ENCODE measurements around the gene TUBGCP6. TPM values are rescaled to one million over a fixed set of nuclear protein-coding genes. Genes with fewer than 3 reads are reported as not detected.
"Not testable (repeated sequence)": the region's sequence is repeated elsewhere in the genome, so short reads cannot be mapped to it uniquely, and the experiment has no call there.

Gene TUBGCP6
- polyA plus RNA-seq, 10 donors, result 15.8 to 38.6 (median 24.1) TPM

DNA sequence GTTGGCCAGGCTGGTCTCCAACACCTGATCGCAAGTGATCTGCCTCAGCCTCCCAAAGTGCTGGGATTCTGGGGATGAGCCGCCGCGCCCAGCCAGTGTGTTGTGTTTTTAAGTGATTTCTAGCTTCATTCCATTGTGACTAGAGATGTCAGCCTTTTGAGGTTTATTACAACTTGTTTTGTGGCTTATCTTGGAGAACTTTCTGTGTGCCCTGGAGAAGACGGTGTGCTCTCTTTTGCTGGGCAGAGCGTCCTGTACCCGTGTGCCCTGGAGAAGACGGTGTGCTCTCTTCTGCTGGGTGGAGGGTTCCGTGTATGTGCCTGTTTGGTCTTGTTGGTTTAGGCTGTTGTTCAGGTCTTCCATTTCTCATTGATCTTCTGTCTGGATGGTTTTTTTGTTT, 31.6 kb downstream of the TUBGCP6 start:
- no peak for DNase-seq

- DNase-seq, result no peak
These were observed 33.7 kb downstream of the TUBGCP6 start for GRCh38 chr22:50211147-50211546.

- DNase-seq, result no peak
These were observed 34.3 kb downstream of the TUBGCP6 start for GRCh38 chr22:50210378-50211139.

DNA sequence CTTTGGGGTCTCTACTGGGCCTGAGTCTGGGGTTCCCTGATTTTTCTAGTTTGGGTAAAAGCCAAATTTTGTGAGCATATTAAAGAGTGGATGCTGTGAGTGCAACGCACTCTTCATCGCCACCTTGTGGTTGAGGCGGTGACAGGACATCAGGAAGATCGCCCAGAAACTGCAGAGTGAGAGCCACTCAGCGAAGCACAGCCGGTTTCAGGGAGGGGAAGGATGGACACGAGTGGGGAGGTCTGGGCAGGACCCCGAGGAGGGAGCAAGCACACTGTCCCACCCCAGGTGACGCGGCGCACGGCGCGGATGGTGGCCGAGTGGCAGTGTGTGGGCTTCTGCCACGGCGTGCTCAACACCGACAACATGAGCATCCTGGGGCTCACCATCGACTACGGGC, 34.9 kb downstream of the TUBGCP6 start:
- peak in 2 of 3 donors; percentile 37 to 83 for DNase-seq

- DNase-seq, result no peak
These were observed 35.6 kb downstream of the TUBGCP6 start for GRCh38 chr22:50208939-50209892.

- DNase-seq, result no peak
These were observed 36.3 kb downstream of the TUBGCP6 start for GRCh38 chr22:50208430-50208938.

- DNase-seq, result peak in 1 of 3 donors; percentile 24
These were observed 37.3 kb downstream of the TUBGCP6 start for GRCh38 chr22:50207383-50208140.

DNA sequence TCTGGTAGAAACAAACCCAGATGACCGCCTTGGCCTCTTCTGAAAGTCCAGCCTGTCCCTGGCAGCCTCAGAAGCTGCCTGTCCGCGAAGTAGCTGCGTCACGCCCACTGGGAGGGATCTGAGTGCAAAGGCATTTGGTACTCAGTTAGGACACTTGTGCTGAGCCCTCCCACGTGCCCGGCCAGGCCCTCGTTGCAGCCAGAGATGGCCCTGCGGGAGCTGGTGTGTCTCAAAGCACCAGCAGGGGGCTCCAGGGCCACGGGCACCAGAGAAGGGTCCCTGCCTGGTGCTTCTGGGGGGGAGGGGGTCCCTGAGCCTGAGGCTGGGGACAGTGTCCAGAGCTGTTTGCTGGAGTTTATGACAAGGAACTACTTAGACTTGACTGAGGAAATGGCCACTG, 38.2 kb downstream of the TUBGCP6 start:
- peak in 1 of 3 donors; percentile 35 for DNase-seq

GRCh38 chr22:50205781-50206569, 38.8 kb downstream of the TUBGCP6 start:
- no peak for DNase-seq

DNA sequence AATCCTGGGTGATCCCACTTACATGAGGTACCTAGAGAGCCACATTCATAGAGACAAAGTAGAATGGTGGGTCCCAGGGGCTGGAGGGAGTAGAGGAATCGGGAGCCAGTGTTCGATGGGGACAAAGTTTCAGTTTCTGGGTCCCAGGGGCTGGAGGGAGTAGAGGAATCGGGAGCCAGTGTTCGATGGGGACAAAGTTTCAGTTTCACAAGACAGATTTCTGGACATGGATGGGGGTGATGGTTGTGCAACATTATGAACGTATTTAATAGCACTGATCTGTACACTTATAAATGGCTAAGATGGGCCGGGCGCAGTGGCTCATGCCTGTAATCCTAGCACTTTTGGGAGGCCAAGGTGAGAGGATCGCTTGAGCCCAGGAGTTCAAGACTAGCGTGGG, 39.8 kb downstream of the TUBGCP6 start:
- DNase-seq, result not testable (repeated sequence)

DNA sequence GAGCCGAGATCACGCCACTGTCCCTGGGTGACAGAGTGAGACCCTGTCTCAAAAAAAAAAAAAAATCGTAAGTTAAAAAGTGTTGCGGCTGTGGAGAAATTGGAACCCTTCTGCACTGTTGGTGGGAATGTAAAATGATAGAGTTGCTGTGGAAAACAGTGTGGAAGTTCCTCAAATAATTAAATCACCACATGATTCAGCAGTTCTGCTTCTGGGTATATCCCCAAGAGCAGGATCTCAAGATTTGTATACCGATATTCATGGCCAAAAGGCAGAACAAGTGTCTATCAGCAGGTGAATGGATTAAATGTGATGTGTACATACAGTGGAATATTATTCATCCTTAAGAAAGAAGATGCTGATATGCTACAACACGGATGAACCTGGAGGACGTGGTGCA, 40.3 kb downstream of the TUBGCP6 start:
- no peak for DNase-seq

GRCh38 chr22:50203288-50203687, 41.5 kb downstream of the TUBGCP6 start:
- no peak for DNase-seq

GRCh38 chr22:50202130-50202666, 42.6 kb downstream of the TUBGCP6 start:
- DNase-seq, result no peak

- DNase-seq, result no peak
These were observed 43.4 kb downstream of the TUBGCP6 start for GRCh38 chr22:50201191-50202129.

GRCh38 chr22:50200461-50201190, 44.2 kb downstream of the TUBGCP6 start, which contains the start of gene SELENOO:
Gene SELENOO, plus strand, starts transcription at chr22:50201011. Its CDS starts 26 bp downstream, at chr22:50201037.
- peak; percentile 88 to 95 (median 95) for DNase-seq

DNA sequence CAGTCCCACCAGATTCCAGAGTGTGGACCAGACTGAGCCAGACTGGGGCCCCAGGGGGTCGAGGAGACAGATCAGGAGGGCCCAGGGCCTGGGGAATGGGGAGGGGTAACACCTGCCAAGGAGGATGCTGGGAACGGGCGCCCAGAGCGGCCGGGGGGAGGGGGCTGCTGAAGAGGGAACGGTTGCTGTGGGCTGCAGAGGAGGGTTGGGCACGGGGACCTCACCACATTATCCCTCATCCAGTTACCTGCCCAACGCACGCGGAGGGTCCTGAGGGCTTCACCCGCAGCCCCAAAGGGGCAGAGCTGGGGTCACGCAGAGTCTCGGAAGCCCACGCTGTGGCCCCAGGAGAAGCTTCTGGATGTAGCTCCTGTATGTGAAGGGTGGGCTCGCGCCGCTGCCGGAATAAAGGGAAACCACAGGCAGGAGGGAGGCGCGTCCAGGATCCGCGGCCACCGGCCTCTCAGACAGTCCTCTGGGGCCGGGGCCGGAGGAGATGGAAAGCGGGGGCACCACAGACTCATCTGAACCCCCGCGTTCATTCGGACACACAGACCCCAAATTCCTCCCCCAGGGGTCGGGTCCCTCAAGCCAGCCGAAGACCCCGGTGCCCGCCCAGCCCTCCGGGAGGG, 44.9 kb downstream of the TUBGCP6 start:
- DNase-seq, result no peak

DNA sequence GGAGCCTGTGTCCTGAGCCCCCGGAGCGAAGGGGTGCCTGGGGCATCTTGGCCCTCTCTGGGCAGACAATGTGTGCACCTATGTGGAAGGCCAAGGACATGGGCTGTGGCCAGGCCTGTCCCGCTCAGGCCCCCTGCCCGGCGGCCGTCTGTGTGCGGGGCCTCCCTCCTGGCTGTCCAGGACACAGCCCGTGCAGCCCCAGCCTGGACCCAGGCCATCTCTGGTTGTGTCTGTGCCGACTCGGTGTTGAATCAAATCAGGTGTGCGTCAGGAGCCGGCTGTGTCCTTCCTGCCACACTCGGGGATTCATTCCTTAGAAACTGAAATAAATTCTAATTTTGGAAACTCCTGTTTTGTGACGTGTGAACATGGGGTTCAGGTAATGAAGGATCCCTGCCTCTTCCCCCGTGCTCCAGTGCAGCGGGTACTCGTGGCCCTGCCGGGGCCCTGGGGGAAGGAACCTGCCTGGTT, 45.5 kb downstream of the TUBGCP6 start:
- DNase-seq, result no peak

DNA sequence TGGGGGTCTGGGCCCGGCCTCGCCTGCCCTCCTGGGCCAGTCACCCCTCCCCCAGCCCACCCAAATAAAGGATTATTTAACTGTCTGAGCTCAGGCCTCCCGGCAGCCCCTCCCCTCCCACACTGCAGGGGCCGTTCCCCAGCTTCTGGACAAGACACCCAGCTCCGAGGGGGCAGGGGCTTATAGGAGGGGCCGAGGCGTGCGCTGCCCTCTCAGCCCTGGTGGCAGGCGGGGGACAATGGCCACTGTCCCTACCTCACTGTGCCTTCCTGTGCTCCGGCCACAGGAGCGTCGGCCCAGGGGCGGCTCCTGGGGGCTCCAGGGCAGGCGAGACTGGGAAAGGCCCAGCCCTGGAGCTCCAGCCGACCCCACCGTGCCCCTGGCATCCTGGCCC, 46.2 kb downstream of the TUBGCP6 start:
- DNase-seq, result no peak
